ENCODE data around the gene FHIT.

The FHIT gene

GRCh38 chr3:59790241-59790640 is 1461.0 kb downstream of the FHIT start:
- no peaks in the 10 kb centered on the region for H3K27me3 ChIP-seq (ENCODE audit: control insufficient read depth, insufficient read depth, low read length)
- no peak overlapping the region for H3K9ac ChIP-seq (ENCODE audit: low read length)
- no peak overlapping the region for H3K4me3 ChIP-seq (ENCODE audit: low read length)
- no peaks in the 10 kb centered on the region for H3K36me3 ChIP-seq (ENCODE audit: control insufficient read depth, insufficient read depth, low read length)
- H3K4me1 ChIP-seq (ENCODE audit: control insufficient read depth, insufficient read depth, low read length): no peaks in the 10 kb centered on the region
- no peak overlapping the region for H3K27ac ChIP-seq (ENCODE audit: low read depth, low read length)

DNA sequence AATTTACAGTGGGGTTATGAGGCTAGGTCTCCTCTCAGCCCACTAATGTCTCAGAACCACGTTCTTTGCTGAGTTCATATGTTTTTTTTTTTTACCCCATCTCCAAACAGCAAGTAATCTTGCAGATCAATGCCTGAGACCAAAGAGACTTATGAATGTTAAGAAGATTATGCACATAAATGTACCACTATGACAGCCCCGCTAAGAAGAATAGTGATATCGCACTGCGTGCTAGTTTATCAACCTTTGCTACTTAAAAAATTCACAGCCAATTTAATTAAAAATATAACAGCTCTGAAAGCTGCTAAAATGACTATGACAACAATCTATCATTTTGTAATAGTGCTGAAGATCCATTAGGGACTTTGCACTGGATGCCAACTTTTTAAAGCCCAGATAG is 1462.5 kb downstream of the FHIT start:
- Histone ChIP-seq H3K4me1 (ENCODE audit: control insufficient read depth, insufficient read depth, low read length) (no peaks in the 10 kb centered on the region), H3K27me3 (ENCODE audit: control insufficient read depth, insufficient read depth, low read length) (no peaks in the 10 kb centered on the region), H3K4me3 (ENCODE audit: low read length) (no peak overlapping the region), H3K27ac (ENCODE audit: low read depth, low read length) (no peak overlapping the region), H3K9ac (ENCODE audit: low read length) (no peak overlapping the region), H3K36me3 (ENCODE audit: control insufficient read depth, insufficient read depth, low read length) (no peaks in the 10 kb centered on the region)

GRCh38 chr3:59788133-59788532 is 1463.1 kb downstream of the FHIT start:
- H3K27me3 ChIP-seq (ENCODE audit: control insufficient read depth, insufficient read depth, low read length): no peaks in the 10 kb centered on the region
- no peaks in the 10 kb centered on the region for H3K4me1 ChIP-seq (ENCODE audit: control insufficient read depth, insufficient read depth, low read length)
- no peaks in the 10 kb centered on the region for H3K36me3 ChIP-seq (ENCODE audit: control insufficient read depth, insufficient read depth, low read length)
- H3K9ac ChIP-seq (ENCODE audit: low read length): no peak overlapping the region
- no peak overlapping the region for H3K27ac ChIP-seq (ENCODE audit: low read depth, low read length)
- H3K4me3 ChIP-seq (ENCODE audit: low read length): no peak overlapping the region

DNA sequence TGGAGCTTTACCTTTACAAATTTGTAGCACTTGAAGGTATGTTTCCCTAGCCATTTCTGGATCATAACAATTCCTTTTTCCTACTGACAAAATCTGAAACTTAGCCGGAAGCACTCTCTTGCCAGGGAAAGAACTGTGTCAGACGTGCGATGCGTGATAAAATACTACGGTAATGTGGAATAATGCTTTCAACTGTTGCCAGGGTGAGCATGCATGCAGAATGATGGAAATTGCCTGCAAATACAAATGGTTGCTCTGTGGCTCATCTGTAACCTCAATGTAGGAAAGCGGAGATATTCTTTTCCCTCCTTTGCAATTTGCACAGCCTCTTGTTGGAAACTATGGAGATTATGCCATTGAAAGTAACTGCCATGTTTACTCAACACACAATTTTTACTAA is 1464.9 kb downstream of the FHIT start:
- no peaks in the 10 kb centered on the region for H3K4me1 ChIP-seq (ENCODE audit: control insufficient read depth, insufficient read depth, low read length)
- H3K27ac ChIP-seq (ENCODE audit: low read depth, low read length): no peak overlapping the region
- no peaks in the 10 kb centered on the region for H3K27me3 ChIP-seq (ENCODE audit: control insufficient read depth, insufficient read depth, low read length)
- no peaks in the 10 kb centered on the region for H3K36me3 ChIP-seq (ENCODE audit: control insufficient read depth, insufficient read depth, low read length)
- no peak overlapping the region for H3K4me3 ChIP-seq (ENCODE audit: low read length)
- H3K9ac ChIP-seq (ENCODE audit: low read length): no peak overlapping the region

GRCh38 chr3:59784164-59784563 is 1467.1 kb downstream of the FHIT start:
- no peak overlapping the region for H3K27ac ChIP-seq (ENCODE audit: low read depth, low read length)
- H3K27me3 ChIP-seq (ENCODE audit: control insufficient read depth, insufficient read depth, low read length): no peaks in the 10 kb centered on the region
- no peaks in the 10 kb centered on the region for H3K4me1 ChIP-seq (ENCODE audit: control insufficient read depth, insufficient read depth, low read length)
- no peak overlapping the region for H3K9ac ChIP-seq (ENCODE audit: low read length)
- H3K4me3 ChIP-seq (ENCODE audit: low read length): no peak overlapping the region
- H3K36me3 ChIP-seq (ENCODE audit: control insufficient read depth, insufficient read depth, low read length): no peaks in the 10 kb centered on the region

GRCh38 chr3:59783468-59783988 is 1467.7 kb downstream of the FHIT start:
- Histone ChIP-seq H3K9ac (ENCODE audit: low read length) (no peak overlapping the region), H3K27me3 (ENCODE audit: control insufficient read depth, insufficient read depth, low read length) (no peaks in the 10 kb centered on the region), H3K4me1 (ENCODE audit: control insufficient read depth, insufficient read depth, low read length) (no peaks in the 10 kb centered on the region), H3K27ac (ENCODE audit: low read depth, low read length) (no peak overlapping the region), H3K4me3 (ENCODE audit: low read length) (no peak overlapping the region), H3K36me3 (ENCODE audit: control insufficient read depth, insufficient read depth, low read length) (no peaks in the 10 kb centered on the region)

DNA sequence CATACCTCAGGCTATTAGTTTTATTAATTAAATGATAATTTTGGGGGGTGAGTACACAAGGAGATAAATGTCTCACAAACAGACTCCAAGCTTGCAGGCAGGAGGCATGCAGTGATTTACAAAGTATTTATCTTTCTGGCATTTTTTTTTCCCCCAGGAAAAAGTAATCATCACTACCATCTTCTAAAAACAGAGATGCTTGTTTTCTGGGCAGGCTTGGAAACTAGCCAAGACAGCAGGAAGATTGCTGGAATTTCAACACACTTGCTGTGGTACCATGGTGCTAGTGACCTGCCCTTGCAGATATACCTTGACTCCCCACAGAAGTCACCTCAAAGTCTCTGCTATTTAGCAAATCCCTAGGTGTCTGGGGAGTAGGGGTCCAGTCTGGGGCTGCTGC is 1468.6 kb downstream of the FHIT start:
- H3K36me3 ChIP-seq (ENCODE audit: control insufficient read depth, insufficient read depth, low read length): no peaks in the 10 kb centered on the region
- no peaks in the 10 kb centered on the region for H3K27me3 ChIP-seq (ENCODE audit: control insufficient read depth, insufficient read depth, low read length)
- H3K4me3 ChIP-seq (ENCODE audit: low read length): no peak overlapping the region
- H3K27ac ChIP-seq (ENCODE audit: low read depth, low read length): no peak overlapping the region
- H3K4me1 ChIP-seq (ENCODE audit: control insufficient read depth, insufficient read depth, low read length): no peaks in the 10 kb centered on the region
- no peak overlapping the region for H3K9ac ChIP-seq (ENCODE audit: low read length)

DNA sequence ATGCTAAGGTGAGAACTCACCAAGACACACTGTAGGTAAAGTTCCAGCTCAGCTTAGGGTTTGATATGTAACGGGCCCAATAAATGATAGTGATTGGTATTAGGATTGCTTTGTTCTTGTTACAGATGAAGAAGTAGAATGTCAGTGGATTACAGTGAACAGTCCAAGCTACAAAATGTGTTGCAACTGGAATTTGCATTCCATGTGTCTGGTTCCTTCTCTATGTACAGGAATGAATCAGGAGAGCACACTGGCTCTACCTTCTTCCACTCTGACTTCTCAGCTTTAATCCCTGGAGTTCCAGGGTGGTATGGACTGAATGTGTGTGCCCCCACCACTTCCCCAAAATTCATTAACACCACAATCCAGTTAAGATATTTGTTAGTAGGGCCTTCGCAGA is 1471.0 kb downstream of the FHIT start:
- H3K9ac ChIP-seq (ENCODE audit: low read length): no peak overlapping the region
- H3K27me3 ChIP-seq (ENCODE audit: control insufficient read depth, insufficient read depth, low read length): no peaks in the 10 kb centered on the region
- H3K27ac ChIP-seq (ENCODE audit: low read depth, low read length): no peak overlapping the region
- H3K4me1 ChIP-seq (ENCODE audit: control insufficient read depth, insufficient read depth, low read length): no peaks in the 10 kb centered on the region
- no peaks in the 10 kb centered on the region for H3K36me3 ChIP-seq (ENCODE audit: control insufficient read depth, insufficient read depth, low read length)
- H3K4me3 ChIP-seq (ENCODE audit: low read length): no peak overlapping the region

DNA sequence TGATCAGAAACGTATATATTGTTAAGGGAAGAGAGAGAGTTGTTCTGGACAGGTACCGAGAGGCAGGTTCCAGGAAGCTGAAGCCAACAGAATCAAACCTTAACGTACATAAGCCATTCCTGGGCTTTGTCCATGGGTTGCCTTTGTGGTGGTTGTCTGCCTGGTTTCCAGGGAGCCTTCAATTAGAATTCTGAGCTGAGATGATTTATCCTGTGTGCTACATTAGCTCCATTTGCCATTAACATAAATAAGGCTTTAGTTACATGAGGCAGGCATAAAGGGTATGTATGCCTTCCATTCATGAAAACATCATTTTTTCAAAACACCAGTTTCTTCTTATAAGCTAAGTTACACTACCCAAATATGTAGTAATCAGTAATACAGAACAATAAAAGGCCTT is 1472.0 kb downstream of the FHIT start:
- Histone ChIP-seq H3K4me1 (ENCODE audit: control insufficient read depth, insufficient read depth, low read length) (no peaks in the 10 kb centered on the region), H3K4me3 (ENCODE audit: low read length) (no peak overlapping the region), H3K27me3 (ENCODE audit: control insufficient read depth, insufficient read depth, low read length) (no peaks in the 10 kb centered on the region), H3K36me3 (ENCODE audit: control insufficient read depth, insufficient read depth, low read length) (no peaks in the 10 kb centered on the region), H3K9ac (ENCODE audit: low read length) (no peak overlapping the region), H3K27ac (ENCODE audit: low read depth, low read length) (no peak overlapping the region)

DNA sequence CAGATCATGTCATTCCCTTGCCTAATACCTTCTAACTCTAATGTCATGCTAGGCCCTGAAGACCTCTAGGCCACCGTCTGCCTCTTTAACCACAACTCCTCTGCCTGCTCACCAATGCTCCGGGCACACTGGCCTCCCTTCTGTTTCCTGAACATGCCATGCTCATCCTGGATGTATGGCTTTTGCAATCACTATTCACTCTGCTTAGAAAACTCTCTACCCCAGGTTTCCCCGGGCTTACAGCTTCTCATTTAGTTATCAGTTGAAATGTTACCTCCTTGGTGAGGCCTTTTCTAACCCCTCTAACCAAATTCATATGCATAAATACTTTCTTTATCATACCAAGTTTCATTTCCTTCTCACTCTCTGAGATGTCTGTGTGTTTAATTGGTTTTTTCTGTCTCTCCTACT is 1473.6 kb downstream of the FHIT start:
- Histone ChIP-seq H3K9ac (ENCODE audit: low read length) (no peak overlapping the region), H3K4me1 (ENCODE audit: control insufficient read depth, insufficient read depth, low read length) (no peaks in the 10 kb centered on the region), H3K27me3 (ENCODE audit: control insufficient read depth, insufficient read depth, low read length) (no peaks in the 10 kb centered on the region), H3K36me3 (ENCODE audit: control insufficient read depth, insufficient read depth, low read length) (no peaks in the 10 kb centered on the region), H3K27ac (ENCODE audit: low read depth, low read length) (no peak overlapping the region), H3K4me3 (ENCODE audit: low read length) (no peak overlapping the region)

- H3K27ac ChIP-seq (ENCODE audit: low read depth, low read length): no peak overlapping the region
- no peak overlapping the region for H3K4me3 ChIP-seq (ENCODE audit: low read length)
Observed at GRCh38 chr3:59777066-59777465, 1474.2 kb downstream of the FHIT start.

DNA sequence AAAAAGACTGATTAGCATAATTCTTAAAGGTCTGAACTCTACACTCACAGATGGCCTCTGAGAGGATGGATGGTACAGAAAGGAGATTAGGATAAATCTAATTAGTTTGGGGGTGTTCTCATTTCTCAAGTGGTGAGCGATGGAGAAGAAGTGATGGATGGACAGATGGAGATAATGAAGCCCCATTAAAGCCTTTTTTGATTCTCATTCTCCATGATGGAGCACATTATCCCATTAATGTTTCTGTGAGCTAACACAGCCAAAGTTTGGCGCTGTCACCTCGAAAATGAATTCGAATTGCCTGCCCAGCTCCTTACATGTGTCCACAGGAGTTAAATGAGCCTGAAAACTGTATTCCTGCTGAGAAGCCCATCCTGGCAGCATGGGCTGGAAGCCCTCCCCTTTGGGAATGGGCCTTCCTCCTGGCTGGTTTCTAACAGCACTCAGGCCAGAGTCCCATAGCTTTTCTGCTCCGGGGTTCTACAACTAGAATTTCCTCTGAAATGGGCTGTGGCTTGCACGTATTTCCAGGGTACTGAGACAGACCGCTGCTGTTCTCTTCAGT is 1475.4 kb downstream of the FHIT start:
- no peaks in the 10 kb centered on the region for H3K27me3 ChIP-seq (ENCODE audit: control insufficient read depth, insufficient read depth, low read length)
- H3K4me3 ChIP-seq (ENCODE audit: low read length): no peak overlapping the region
- H3K9ac ChIP-seq (ENCODE audit: low read length): no peak overlapping the region
- H3K4me1 ChIP-seq (ENCODE audit: control insufficient read depth, insufficient read depth, low read length): no peaks in the 10 kb centered on the region
- H3K27ac ChIP-seq (ENCODE audit: low read depth, low read length): no peak overlapping the region
- H3K36me3 ChIP-seq (ENCODE audit: control insufficient read depth, insufficient read depth, low read length): no peaks in the 10 kb centered on the region

More at GRCh38 chr3:59777066-59777465, 1474.2 kb downstream of the FHIT start:
- H3K36me3 ChIP-seq (ENCODE audit: control insufficient read depth, insufficient read depth, low read length): no peaks in the 10 kb centered on the region
- no peaks in the 10 kb centered on the region for H3K4me1 ChIP-seq (ENCODE audit: control insufficient read depth, insufficient read depth, low read length)
- H3K27me3 ChIP-seq (ENCODE audit: control insufficient read depth, insufficient read depth, low read length): no peaks in the 10 kb centered on the region
- no peak overlapping the region for H3K9ac ChIP-seq (ENCODE audit: low read length)

- Histone ChIP-seq H3K36me3 (ENCODE audit: control insufficient read depth, insufficient read depth, low read length) (no peaks in the 10 kb centered on the region), H3K4me3 (ENCODE audit: low read length) (no peak overlapping the region), H3K27me3 (ENCODE audit: control insufficient read depth, insufficient read depth, low read length) (no peaks in the 10 kb centered on the region), H3K9ac (ENCODE audit: low read length) (no peak overlapping the region), H3K27ac (ENCODE audit: low read depth, low read length) (no peak overlapping the region), H3K4me1 (ENCODE audit: control insufficient read depth, insufficient read depth, low read length) (no peaks in the 10 kb centered on the region)
Observed at GRCh38 chr3:59775106-59775505, 1476.1 kb downstream of the FHIT start.

Data from rectal smooth muscle tissue (tissue), 1 donor.